ENCODE results near the gene SHOX.
"Not testable (repeated sequence)": the region's sequence is repeated elsewhere in the genome, so short reads cannot be mapped to it uniquely, and the experiment has no call there.

SHOX gene

DNA sequence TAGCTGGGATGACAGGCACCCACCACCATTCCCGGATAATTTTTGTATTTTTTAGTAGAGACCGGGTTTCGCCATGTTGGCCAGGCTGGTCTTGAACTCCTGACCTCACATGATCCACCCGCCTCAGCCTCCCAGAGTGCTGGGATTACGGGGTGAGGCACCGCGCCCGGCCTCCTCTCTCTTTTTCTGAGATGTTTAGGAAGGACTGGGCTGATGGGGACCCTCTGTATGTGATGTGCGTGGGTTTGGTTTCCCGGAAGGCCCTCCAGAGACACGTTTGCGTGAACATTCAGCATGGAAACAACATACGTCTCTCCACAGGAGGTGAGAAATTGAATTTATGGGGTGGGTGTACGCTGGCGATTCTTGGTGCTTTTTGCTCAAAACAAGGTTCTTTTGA, 18.6 kb downstream of the SHOX start:
- no peak overlapping the region for H3K4me3 ChIP-seq (ENCODE audit: low read depth, low read length)
- TF ChIP-seq, protein P1, sequence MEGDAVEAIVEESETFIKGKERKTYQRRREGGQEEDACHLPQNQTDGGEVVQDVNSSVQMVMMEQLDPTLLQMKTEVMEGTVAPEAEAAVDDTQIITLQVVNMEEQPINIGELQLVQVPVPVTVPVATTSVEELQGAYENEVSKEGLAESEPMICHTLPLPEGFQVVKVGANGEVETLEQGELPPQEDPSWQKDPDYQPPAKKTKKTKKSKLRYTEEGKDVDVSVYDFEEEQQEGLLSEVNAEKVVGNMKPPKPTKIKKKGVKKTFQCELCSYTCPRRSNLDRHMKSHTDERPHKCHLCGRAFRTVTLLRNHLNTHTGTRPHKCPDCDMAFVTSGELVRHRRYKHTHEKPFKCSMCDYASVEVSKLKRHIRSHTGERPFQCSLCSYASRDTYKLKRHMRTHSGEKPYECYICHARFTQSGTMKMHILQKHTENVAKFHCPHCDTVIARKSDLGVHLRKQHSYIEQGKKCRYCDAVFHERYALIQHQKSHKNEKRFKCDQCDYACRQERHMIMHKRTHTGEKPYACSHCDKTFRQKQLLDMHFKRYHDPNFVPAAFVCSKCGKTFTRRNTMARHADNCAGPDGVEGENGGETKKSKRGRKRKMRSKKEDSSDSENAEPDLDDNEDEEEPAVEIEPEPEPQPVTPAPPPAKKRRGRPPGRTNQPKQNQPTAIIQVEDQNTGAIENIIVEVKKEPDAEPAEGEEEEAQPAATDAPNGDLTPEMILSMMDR (conservative IDR thresholded peaks at IDR 0.05; ENCODE audit: low read depth, low read length), result no peak
- DNase-seq (ENCODE audit: low read depth), result no peak

DNA sequence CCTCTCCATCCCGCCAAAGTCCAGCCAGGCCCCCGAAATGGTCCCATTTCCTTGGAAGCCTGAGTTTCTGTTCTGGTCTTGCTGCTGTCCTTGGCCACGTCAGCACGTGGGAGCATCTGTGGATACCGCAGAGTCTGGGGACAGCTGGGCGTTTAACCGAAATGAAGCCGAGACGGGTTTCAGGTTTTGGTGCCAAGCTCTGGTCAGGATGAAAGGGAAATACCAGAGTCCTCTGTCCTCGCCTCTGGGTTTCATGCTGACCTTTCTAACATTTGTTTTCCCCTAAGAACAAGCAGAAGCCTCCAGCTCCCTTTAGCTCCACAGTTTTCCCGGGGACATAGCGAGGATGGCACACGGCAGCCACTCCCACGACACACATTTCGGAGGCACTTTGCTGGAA, 19.7 kb downstream of the SHOX start:
- no peak for DNase-seq (ENCODE audit: low read depth)
- TF ChIP-seq, protein P1 (conservative IDR thresholded peaks at IDR 0.05; ENCODE audit: low read depth, low read length), result no peak
- no peak overlapping the region for H3K4me3 ChIP-seq (ENCODE audit: low read depth, low read length)

DNA sequence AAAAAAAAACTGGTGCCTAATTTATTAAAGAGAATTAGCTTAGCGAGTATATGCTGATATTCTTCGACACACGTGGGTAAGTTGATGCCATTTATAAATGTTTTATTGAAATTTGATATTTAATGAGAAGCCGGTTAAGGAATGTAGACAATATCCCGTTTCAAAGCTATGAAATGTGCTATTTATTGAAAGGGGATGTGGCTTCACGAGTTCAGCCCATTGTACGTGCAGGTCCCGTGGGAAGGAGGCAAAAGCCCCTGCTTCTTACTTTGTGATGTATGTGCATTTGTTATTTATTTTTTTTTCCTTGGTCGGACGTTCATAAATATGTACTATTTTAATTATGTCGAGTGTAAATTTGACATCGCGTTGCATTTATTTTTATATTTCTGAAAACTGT, 20.2 kb downstream of the SHOX start:
- TF ChIP-seq, protein P1 (conservative IDR thresholded peaks at IDR 0.05; ENCODE audit: low read depth, low read length), result no peak
- no peak overlapping the region for H3K4me3 ChIP-seq (ENCODE audit: low read depth, low read length)
- DNase-seq (ENCODE audit: low read depth), result no peak

DNA sequence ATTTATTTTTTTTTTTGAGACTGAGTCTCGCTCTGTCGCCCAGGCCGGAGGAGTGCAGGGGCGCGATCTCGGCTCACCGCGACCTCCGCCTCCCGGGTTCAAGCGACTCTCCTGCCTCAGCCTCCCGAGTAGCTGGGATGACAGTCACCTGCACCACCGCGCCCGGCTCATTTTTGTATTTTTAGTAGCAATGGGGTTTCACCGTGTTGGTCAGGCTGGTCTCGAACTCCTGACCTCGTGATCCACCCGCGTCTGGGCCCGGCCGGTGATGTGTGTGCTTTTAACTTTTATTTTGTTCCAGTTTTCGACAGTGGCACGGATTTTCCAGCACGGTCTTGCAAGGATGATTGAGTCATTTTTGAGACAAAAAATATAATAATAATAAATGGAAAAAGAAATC, 21.3 kb downstream of the SHOX start:
- H3K4me3 ChIP-seq (ENCODE audit: low read depth, low read length); DNase-seq (ENCODE audit: low read depth): not testable (repeated sequence)

DNA sequence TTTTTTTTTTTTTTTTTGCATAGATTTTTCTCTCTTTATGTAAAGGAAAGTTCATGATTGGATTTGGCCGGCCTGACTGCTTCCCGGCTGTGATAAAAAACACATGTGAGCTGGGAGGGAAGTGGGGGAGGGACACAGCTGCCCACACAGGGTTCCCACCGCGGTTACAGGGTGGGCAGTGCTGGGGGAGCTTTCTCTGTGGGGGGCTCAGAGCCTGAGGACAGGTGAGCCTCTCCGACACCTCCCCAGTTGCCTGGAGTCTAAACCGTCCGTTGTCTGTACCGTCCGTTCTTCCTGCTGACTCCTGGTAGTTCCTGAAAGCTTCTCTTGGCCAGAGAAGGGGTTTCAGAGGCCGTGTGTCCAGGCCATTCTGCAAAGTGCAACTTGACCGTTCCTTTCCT, 21.8 kb downstream of the SHOX start:
- TF ChIP-seq, protein P1 (conservative IDR thresholded peaks at IDR 0.05; ENCODE audit: low read depth, low read length), result no peak
- no peak for DNase-seq (ENCODE audit: low read depth)
- no peak overlapping the region for H3K4me3 ChIP-seq (ENCODE audit: low read depth, low read length)

DNA sequence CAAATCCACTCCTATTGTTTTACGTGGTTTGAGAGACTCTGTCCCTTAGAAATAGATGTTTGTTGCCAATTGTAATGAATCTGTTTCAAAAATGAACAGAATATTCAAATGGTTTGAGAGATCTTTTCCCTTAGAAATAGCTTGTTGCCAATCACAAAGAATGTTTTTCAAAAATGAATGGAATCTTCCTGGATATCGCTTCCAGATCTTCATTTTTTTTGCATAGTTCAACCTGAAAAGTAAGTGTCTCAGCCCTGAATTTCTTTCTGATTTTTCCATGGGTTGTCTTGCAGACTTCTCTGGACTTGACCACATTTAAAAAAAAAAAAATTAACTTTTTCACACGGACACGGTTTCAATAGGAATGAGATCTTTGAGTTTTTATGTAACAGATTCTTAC, 22.7 kb downstream of the SHOX start:
- no peak for DNase-seq (ENCODE audit: low read depth)
- TF ChIP-seq, protein P1 (conservative IDR thresholded peaks at IDR 0.05; ENCODE audit: low read depth, low read length), result no peak
- H3K4me3 ChIP-seq (ENCODE audit: low read depth, low read length), result no peak overlapping the region

DNA sequence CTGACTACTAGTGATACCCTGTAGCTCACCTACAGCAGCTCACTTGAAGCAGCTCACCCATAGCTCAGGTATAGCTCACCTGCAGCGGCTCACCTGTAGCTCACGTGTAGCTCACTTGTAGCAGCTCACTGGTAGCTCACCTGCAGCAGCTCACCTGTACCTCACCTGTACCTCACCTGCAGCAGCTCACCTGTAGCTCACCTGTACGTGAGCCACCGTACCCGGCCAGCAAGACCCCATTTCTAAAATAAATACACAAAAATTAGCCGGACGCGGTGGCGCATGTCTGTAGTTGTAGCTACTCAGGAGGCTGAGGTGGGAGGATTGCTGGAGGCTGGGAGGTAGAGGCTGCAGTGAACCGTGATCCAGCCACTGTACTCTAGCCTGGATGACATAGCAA, 30.6 kb downstream of the SHOX start:
- DNase-seq (ENCODE audit: low read depth), result no peak
- H3K4me3 ChIP-seq (ENCODE audit: low read depth, low read length), result no peak overlapping the region
- TF ChIP-seq, protein P1 (conservative IDR thresholded peaks at IDR 0.05; ENCODE audit: low read depth, low read length), result no peak

DNA sequence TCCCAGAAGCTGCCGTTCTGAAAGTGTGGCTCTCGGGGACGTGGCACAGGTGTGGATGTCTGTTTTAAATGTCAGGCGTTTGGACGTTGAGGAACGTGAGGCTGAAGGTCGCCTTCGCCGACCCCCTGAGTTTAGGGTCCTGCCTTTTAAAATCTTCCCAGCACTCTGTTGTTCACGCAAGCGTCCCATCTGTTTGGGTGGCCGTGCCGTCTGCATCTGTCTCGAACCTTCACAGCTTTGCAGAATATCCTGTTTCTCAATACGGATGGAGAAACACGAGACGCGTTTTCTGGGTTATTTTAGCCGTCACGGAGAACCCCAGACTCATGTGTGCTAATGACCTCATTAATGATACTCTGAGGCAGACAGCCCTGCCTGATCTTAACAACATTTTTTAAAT, 31.5 kb downstream of the SHOX start:
- H3K4me3 ChIP-seq (ENCODE audit: low read depth, low read length), result no peak overlapping the region
- DNase-seq (ENCODE audit: low read depth), result no peak
- TF ChIP-seq, protein P1 (conservative IDR thresholded peaks at IDR 0.05; ENCODE audit: low read depth, low read length), result no peak

All from choroid plexus epithelial cell (primary cell).